NCI-H345 treated with DMSO at 0.1 percent for 48 hours (cell line): ENCODE data around the gene NRTN.
"Not testable (repeated sequence)": the region's sequence is repeated elsewhere in the genome, so short reads cannot be mapped to it uniquely, and the experiment has no call there.

Experiments
- DNase-seq: peaks from one replicate; lab custom pipeline; 2025; ENCODE audit not compliant: unreplicated experiment; lab: John Stamatoyannopoulos, UW

NRTN gene

GRCh38 chr19:5864725-5865486 lies 60.0 kb downstream of the NRTN start:
- DNase-seq, result no peak

- DNase-seq, result no peak
Measured at GRCh38 chr19:5865772-5866171, 60.9 kb downstream of the NRTN start.

GRCh38 chr19:5867201-5868136 lies 62.6 kb downstream of the NRTN start:
- DNase-seq, result no peak

GRCh38 chr19:5870986-5871394 lies 66.1 kb downstream of the NRTN start:
- DNase-seq, result no peak

GRCh38 chr19:5873617-5874199 lies 68.8 kb downstream of the NRTN start:
- no peak for DNase-seq

- not testable (repeated sequence) for DNase-seq
Measured at GRCh38 chr19:5874496-5874895, 69.6 kb downstream of the NRTN start.

GRCh38 chr19:5877427-5877826 lies 72.6 kb downstream of the NRTN start:
- DNase-seq, result no peak

GRCh38 chr19:5877882-5878281 lies 73.0 kb downstream of the NRTN start:
- DNase-seq, result no peak
